Measurements from ENCODE around the gene SLC32A1.

Gene SLC32A1, protein sequence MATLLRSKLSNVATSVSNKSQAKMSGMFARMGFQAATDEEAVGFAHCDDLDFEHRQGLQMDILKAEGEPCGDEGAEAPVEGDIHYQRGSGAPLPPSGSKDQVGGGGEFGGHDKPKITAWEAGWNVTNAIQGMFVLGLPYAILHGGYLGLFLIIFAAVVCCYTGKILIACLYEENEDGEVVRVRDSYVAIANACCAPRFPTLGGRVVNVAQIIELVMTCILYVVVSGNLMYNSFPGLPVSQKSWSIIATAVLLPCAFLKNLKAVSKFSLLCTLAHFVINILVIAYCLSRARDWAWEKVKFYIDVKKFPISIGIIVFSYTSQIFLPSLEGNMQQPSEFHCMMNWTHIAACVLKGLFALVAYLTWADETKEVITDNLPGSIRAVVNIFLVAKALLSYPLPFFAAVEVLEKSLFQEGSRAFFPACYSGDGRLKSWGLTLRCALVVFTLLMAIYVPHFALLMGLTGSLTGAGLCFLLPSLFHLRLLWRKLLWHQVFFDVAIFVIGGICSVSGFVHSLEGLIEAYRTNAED

DNA sequence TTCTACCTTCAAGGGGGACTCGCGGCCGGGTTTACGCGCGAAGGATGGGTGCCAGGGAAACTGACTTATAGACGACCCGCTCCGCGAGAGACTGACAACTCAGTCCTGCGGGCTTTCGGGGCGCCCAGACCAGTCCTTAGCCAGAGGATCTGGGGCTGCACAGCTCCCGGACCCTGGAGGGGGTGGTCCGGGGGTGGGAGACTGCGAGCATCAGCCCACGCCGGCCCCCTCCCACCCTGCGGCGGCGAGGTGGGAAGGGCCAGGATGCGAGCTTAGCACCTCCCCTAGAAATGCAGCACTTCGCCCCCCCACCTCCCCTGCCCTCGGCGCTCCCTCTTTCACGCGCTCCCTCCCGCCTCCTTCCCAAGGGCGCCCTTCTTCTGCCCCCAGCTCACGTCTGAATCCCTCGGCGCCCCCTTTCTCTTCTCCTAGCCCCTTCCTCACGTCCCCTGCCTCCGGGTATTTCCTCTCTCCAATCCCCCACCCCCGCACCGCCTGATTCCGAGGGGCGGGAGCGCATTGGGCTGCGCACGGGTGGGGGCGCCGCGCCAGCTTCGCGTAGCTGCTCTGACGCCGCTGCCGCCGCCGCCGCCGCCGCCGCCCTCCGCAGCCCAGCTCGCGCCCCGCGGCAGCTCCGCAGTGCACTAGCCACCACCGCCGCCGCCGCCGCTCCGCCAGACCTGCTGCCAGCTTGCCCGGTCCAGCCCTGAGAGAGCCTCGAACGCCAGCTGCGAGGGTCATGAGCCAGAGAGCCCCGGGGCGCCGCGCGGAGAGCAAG lies at the start of gene SLC32A1:
Gene SLC32A1, plus strand, starts transcription at position 639 of the 778 bp plus-strand sequence. CDS start 239 bp downstream, outside the sequence.
- DNase-seq = no peak

DNA sequence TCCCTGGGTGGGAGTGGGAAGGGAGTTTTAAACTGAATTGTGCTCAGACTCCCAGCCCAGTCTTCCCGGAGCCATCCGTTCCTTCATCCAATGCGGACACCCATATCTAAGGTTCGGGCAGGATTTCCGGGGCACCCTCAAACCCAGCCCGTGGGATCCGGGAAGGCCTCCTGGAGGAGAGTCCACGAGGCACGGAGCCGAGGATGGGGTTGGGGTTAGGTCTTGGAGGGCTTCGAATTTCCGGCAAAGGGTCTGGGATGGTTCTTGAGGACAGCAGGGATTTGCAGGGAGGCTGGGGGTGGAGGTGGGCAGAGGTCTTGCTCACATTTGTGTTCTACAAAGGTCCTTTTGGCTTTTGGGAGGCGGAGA lies 49.5 kb upstream of the SLC32A1 start:
- no peak for DNase-seq

DNA sequence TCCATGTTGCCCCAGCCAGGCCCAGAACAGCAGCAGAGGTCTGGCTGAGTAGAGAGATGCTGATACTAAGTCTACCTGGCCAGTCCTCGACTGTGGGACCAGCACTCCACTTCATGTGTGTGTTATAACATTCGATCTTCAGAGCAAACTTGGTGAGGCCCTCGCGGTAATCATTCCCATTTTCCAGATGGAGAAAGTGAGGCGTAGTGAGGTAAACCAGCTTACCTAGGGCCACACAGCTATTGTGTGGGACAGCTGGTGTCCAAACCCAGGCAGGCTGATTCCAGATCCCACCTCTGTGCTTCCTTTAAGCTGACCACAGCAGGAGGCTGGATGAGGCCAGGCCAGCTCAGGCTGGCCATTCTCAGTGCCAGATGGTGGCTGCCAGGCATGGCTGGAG lies 47.7 kb upstream of the SLC32A1 start:
- no peak for DNase-seq

DNA sequence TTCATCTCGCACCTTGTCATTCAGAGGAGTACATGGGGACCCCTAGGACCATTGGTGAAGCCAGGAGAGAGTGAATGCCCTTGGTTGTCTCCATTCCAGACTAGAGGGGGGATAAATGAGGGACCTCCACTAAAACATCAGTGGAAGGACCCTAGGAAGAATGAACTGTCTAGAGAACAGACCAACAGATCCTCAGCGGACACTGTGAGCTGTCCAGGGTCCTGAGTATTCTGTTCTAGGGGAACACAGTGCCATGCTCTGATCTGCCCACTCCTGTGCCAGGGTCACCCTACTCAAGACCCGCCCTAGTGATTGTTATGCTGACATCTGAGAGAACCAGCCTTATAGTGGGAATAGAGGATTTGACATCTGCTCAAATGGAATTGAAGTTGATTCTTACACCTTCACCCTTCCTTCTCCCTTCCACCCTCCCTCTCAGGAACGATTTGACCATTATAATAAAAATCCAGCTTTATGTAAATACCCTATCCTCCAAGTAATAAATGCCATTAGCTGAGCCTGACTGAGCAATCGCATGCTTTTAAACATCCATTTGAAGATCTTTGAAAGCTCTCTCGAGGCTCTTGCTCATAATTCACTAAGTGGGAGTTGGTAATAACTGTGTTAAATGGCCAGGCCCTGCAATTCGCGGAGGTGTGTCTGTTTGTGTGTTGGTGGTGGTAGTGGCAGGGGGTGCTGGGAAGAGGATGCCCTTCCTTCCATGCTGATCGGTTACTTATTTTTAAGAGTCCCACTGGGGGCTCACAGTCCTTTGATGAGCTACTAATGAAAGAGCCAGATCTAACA lies 43.6 kb upstream of the SLC32A1 start:
- peak; percentile 21 for DNase-seq

DNA sequence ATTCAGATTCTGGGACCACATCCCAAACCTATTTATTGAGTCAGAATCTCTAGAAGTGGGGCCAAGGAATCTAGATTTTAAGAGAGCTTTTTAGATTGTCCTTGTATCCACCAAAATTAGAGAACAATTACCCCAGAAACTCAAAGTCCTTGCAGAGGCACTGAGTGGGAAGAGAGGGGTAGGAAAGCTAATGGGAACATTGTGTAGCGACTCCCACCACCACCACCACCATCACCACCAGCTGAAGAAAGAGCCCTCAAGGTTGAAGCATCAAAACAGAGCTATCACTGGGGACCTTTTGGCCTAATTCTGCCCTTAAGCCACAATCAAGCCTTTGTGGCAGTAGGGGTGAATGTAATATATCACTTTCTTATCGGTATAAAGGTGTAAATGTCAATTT lies 39.0 kb upstream of the SLC32A1 start:
- no peak for DNase-seq

DNA sequence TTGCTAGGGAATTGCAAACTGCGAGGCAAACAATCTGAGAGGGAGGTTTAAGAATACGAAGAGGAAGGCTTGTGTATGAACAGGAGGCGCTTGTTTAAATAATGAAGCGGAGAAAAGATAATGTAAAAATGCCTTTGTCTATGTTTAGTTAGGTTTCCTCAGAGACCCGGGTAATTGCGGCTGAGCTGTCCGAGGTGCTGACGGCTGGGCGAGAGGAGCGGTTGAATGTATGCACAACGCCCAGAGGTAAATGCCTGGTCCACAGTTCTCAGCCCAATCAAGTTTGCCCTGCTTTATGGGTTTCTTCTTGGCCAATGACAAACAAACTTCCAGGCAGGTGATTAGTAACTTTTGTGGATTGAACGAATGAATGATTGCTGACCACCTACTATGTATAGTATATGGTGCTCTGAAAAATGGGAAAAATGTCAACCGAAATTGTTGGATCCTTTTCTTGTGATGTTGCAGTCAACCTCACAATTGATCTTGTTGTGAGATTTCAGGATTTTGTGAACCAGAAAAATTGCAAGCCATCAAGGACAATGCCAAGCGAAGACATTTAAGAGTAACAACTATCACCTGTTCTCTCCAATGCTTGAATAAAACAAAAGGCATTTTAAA lies 38.3 kb upstream of the SLC32A1 start:
- peak; percentile 27 for DNase-seq

DNA sequence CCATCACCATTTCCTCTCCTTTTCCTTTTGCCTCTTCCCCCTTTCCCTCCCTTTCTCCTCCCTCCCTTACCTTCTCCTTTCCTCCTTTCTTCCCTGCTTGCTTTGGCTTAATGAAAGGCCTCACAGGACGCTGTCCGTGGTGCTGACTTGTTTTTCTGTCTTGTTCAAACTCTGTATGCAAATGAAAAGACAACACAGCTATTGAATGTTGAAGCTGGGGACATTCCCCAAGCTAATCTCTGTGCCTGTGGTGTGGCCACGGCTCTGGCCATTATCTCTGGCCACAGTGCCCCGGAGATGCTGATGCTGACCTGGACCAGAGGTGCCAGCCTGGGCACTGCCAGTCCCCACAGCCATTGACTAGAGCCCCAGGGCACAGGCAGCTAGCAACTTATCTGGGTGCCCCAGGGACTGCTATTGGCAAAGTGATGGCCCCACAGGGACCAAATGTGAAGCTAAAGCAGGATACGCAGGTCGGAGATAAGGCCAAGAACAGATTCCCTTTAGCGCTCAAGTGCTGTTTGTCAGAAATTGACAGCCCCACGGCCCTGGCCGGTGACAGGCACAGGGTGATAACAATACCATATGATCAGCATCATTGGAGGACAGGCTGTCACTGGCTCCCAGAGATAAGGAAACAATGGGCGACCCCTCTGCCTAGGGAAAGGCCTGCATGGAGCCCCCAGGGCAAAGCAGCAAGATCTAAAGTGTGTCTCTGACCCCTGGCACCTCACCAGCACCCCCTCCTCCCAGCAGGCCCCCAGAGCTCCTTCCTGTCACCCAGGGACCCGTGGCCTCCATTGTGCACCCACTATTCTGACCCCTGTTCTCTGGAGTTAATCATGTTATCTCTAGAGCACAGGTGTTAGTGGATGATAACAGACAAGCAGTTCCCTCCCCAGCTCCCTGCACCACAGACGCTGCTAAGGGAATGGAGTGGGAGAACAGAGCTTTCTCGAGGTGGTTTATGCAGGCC lies 31.6 kb upstream of the SLC32A1 start:
- DNase-seq = peak; percentile 54

DNA sequence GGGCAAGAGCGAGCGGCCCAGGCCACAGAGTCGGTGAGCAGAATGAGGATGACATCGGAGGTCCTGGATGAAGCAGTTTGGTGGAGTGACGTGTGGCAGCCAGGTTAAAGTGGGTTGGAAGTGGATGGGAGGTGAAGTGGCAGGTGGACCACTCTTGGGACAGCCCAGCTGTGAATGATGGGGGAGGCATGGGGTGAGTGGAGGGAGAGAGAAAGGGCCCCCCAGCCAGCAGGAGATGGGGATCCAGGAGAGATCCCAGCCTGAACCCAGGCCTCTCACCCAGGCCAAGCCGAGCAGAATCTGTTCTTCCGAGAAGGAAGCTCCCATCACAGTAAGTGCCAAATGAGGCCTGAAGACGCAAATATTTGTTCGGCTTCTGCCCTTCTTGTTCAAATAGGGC lies 27.0 kb upstream of the SLC32A1 start:
- DNase-seq = no peak

DNA sequence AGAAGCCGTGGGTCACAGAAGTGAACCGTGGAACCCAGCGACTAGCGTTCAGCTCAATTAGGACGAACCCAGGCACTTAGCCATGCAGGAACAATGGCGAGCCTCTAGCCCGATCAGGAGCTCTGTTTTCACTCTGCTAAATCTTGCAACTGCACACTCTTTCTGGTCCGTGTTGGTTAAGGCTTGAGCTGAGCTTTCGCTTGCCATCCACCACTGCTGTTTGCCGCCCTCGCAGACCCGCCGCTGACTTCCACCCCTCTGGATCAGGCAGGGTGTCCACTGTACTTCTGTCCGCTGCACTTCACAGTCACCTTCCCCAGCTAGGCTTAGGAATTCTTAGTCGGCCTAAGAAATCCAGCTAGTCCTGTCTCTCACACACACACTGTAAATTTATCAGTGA lies 25.7 kb upstream of the SLC32A1 start:
- DNase-seq = no peak

DNA sequence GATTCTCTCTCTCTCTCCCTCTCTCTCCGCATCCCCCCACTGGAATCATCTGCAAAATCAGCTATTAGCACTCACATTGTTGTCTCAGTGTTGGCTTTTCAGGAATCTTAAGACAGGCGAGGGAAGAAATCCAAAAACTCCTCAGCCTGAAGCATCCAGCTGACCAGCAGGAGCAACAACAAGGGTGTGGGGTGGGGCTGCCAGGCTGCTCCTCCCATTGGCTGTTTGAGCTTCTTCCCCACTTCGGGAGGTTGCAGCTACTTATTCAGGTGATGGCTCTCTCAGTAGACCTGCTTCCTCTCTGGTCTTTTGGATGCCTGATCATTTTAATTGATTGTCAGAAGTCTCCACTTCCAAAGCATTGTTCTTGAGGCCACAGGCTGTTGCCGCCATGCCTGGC lies 24.1 kb upstream of the SLC32A1 start:
- DNase-seq = no peak

DNA sequence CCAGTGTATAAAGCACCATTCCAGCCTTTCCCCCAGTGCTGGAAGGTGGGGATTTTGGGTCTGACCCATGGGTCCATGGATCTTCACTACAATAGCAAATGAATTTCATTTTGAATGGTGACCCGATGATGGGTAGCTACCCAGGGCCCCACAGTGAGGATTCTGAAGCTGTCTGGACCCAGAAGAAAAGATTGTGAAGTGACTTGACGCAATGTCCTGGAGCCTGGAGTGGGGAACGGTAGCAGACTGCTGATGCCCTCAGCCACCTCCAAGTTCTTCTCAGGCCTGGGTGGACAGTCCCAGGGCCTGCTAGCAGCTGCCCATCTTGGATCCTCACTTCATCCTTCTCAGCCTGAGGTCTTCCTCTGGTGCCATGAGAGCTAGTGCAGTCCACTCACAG lies 23.4 kb upstream of the SLC32A1 start:
- DNase-seq = no peak

DNA sequence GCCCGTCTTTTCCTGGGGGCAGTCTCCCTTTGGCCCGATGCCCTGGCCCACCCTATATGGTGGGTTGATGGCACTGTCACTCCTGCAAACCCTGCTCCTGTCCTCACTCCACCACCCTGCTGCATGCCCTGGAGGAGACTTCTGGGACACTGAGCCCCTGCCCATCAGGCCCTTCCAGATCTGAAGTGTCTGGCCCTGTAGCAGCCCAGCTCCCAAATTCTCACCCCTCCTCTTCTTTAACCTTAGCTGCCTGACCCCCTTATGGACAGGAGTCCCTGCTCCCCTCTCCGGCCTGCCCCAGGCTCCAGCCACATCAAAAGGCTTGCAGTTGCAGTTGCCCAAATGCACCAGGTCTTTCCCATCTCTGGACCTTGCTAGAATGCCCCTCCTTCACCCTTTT lies 20.8 kb upstream of the SLC32A1 start:
- no peak for DNase-seq

DNA sequence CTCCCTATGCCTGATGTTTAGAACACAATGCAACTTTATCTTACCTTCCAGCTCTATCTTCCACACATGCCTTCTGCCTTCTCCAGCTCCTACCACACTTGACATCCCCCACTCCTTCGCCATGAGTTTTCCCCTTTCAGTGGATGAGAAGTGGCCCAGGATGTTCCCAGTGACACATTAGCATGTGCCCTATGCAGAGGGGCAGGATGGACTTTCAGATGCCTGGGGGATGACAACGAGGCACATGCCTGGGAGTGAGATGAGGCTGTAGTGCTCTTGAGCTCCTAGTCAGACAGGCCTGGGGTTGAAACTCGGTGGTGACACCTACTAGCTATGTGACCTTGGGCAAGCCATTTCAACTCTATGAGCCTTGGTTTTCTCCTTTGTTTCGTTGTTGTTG lies 20.1 kb upstream of the SLC32A1 start:
- DNase-seq = no peak

DNA sequence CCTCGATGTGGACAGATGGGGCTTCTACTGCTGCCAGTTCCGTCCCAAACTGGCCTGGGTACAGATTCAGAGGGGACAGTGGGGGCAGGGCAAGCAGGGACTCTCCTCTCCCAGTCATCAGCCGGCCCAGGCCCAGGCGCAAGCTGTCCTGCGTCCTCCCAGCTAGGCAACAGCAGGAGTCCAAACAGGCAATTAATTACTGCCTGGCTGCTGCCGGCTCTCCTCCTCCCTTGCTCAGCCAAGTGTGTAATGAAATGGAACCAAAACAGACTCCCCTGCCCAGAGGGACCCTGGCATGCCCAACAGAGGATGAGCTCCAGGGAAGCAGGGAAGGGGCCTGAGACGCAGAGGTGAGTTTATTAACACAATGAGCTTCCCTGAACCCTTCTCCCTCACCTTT lies 17.8 kb upstream of the SLC32A1 start:
- DNase-seq = no peak

DNA sequence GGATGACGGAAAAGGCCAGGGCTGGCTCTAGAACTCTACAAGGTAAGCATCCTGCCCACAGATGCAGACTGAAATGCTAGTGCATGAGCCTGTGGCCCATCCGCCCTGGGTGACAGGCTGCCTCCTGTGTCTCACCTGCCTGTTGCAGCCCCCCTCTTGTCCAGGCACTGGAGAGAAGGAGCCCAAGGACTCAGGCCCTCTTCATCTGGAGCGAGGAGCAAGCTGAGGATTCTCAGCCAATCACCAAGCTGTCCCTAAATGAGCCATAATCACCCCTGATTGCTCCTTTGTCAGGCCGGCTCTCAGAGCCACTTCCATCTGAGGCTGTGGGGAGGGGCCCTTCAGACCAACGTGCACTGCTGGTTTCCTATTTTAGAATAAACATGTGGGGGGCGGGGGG lies 10.0 kb upstream of the SLC32A1 start:
- no peak for DNase-seq

DNA sequence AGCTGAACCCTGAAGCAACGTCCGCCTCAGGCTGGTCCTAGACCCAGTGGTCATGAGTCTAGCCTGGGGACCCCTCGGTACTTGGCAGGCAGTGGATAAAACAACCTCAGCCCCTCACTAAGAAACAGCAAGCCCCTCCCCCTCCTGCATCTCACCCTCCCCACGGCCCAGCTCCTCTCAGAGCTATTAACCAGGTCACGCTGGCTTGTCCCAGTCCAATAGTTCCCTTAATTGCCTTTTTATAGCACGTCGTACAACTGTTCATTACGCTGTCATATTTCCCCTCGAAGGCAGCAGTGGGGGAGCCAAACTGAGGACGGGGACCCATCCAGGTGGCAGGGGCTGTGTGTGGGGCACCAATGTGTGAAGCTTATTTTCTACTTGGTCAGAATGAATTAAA lies 8.6 kb upstream of the SLC32A1 start:
- no peak for DNase-seq

DNA sequence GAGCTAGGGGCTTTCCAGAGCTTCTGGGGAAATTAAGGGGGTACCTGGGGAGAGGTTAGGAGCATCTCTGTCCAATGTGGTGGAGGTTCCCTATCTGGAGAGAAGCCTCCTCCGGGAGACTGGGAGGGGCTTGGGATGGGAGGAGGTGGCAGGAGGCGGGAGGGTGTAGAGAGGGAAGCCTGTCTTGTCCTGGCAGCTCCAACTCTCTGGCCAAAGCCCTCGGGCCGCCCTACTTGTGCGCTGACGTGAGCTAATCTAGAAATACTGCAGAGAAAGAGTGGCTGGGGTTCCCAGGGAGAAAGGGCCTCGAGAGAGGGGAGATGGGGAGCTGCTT lies 1.6 kb upstream of the SLC32A1 start:
- no peak for DNase-seq

DNA sequence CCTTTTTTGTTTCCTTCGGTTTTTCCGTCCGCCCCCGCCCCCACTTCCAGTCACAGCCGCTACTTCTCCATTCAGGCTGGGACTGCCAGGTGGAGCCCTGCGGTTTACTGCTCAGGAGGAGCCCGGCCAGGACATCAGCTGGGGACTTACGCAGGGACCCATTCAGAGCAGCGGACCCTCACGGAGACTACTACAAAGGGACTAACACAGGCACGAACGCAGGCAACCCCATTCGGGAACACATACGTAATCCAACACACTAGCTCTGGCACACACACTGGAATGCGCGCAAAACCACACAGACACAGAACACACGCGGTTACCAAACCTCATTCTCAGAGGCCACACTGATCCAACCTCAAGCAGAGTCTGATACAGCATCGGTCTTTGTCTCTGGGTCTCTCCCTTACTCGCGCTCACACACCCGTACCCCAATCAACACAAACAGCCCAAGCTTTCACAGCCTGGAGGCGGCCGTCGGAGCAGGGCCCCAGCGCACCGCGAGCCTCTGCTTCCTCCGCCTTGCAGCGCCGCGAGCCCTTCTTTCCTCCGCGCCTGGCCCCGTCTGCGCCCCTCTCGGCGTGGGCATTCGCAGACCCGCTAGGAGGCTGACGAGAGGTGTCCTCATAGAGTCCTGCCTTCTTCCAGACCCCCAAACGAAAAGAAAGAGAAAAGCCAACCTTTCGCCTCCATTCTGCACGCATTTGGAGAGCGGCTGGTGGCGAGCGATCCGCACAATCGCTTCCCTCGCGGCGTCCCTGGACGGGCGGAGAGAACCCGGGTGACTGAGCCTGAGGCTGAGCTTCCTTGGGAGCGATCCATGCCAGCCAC lies 1.1 kb upstream of the SLC32A1 start:
- DNase-seq = no peak

DNA sequence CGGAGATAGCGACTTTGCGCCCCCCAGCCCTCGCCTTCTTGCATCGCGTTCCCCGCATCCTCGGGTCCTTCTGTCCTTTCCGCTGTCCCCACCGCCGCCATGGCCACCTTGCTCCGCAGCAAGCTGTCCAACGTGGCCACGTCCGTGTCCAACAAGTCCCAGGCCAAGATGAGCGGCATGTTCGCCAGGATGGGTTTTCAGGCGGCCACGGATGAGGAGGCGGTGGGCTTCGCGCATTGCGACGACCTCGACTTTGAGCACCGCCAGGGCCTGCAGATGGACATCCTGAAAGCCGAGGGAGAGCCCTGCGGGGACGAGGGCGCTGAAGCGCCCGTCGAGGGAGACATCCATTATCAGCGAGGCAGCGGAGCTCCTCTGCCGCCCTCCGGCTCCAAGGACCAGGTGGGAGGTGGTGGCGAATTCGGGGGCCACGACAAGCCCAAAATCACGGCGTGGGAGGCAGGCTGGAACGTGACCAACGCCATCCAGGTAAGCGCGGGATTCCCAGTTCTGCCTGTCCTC lies 401 bp downstream of the SLC32A1 start:
- DNase-seq = no peak

DNA sequence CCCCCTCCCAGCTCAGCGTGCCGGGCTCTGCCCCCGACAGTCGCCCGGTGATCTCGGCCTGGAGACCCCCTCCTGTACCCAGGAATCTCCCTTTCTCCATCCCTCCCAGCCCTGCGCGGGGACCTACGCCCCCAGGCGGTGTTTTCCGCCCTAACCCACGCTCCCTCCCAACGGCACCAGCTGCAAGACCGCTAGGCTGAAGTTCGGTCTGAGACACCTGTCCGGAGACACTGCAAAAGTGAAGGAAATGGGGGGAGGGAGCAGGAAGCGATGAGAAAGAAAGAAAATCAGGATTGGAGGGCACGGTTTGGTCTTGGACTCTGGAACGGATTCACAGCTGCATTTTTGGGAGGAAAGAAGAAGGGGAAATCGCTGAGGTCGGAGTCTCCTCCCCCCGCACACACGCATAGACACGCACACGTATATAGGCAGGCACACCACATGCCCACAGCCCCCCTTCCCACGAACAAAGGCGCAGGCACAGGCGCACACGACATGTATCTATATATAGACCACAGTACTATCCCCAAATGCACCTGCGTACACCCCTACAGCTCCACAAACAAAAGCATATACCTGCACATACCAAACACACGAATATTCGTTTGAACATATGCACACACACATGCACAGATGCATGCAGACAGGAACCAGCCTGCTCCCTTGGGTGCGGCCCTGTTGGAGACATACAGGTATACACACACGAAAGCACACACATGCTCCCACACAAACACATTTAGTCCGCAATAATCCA lies 1.0 kb downstream of the SLC32A1 start:
- no peak for DNase-seq

Data from suppressor macrophage treated with lipopolysaccharide for 4 hours (primary cell).